K562 (cell line): ENCODE results near the gene PRSS53. TPM values are rescaled to one million over a fixed set of nuclear protein-coding genes. Genes with fewer than 3 reads are reported as not detected.

ENCODE experiments used
- ATAC-seq: fragments of 200-7000 bp; cut with Tn5 transposase; 3 replicates; pipeline ENCODE4 v1.9.1; 2020; ENCODE audit warnings: moderate library complexity
- BruUV-seq: library from RNA; stranded (reverse); fragments of 400-500 nt; replicated peaks from 2 replicates; lab custom pipeline; 2021; lab: Mats Ljungman, UMichigan
- CTCF ChIA-PET: fragments of 300-600 bp; formaldehyde crosslinking; extraction: SDS; loops from one replicate; lab custom pipeline; 2021; ENCODE audit warnings: low intra/inter-chr PET ratio; lab: Yijun Ruan, JAX
- POLR2A ChIA-PET: fragments of 300-600, 350-650 bp; sonication (Branson Sonifier 250); formaldehyde crosslinking; extraction: SDS; loops from one replicate; lab custom pipeline; 2021; ENCODE audit warnings: antibody characterized with exemption, inconsistent platforms; lab: Yijun Ruan, JAX
- DNase-seq, 4 experiments: peaks; one replicate each; pipeline versions ENCODE4 v3.0.0 to v3.0.0-alpha.2; 2011 to 2018; ENCODE audit warnings: low spot score in 3 of 4, mixed read lengths in 3 of 4; ENCODE audit errors: extremely low read depth in 1 of 4
- FAIRE-seq: peaks from 2 replicates; lab custom pipeline; 2011; peaks lifted over from hg19 to GRCh38; lab: Jason Lieb, UNC
- H2AFZ ChIP-seq: 2 replicates; pipeline ENCODE4 v1.6.0; 2011; ENCODE audit warnings: low read depth, low read length, control low read depth, inconsistent platforms
- H3K27ac ChIP-seq: fragments of 200-600 bp; 3 replicates; pipeline ENCODE4 v1.8.0; 2011; ENCODE audit warnings: low read depth, mild to moderate bottlenecking, control low read depth, inconsistent platforms, low read length, moderate library complexity, mixed read lengths; ENCODE audit errors: extremely low read depth
- H3K27me3 ChIP-seq, 2 experiments: fragments of 300-600 bp in 1 of 2; 2 replicates in 1 of 2; 3 replicates in 1 of 2; pipeline versions ENCODE4 v1.6.0 to v1.8.0; 2011; ENCODE audit warnings: inconsistent platforms in 2 of 2, low read length in 2 of 2, mild to moderate bottlenecking in 1 of 2, mixed read lengths in 1 of 2, moderate library complexity in 1 of 2; ENCODE audit not compliant: control insufficient read depth in 2 of 2, insufficient read depth in 2 of 2
- H3K36me3 ChIP-seq: fragments of 300-600 bp; 3 replicates; pipeline ENCODE4 v1.8.0; 2011; ENCODE audit warnings: mild to moderate bottlenecking, low read length, inconsistent platforms; ENCODE audit not compliant: control insufficient read depth, insufficient read depth
- H3K4me1 ChIP-seq, 2 experiments: fragments of 200-600 bp in 1 of 2; replicated peaks in 1 of 2; 2 replicates in 1 of 2; 3 replicates in 1 of 2; pipeline versions ENCODE4 v1.5.1 to v1.8.0; 2011; ENCODE audit warnings: inconsistent platforms in 2 of 2, low read length in 2 of 2, mild to moderate bottlenecking in 1 of 2, mixed read lengths in 1 of 2, moderate library complexity in 1 of 2; ENCODE audit not compliant: control insufficient read depth in 2 of 2, insufficient read depth in 2 of 2
- H3K4me2 ChIP-seq: 2 replicates; pipeline ENCODE4 v1.6.1; 2011; ENCODE audit warnings: low read length, control low read depth, inconsistent platforms, mixed read lengths; ENCODE audit not compliant: insufficient read depth
- H3K4me3 ChIP-seq: fragments of 200-600 bp; sonication (generic), shearing (Covaris generic); 2 replicates; pipeline ENCODE4 v1.5.1; 2016; ENCODE audit warnings: control low read depth, inconsistent platforms
- H3K79me2 ChIP-seq: fragments of 200-600 bp; 3 replicates; pipeline ENCODE4 v1.8.0; 2011; ENCODE audit warnings: low read length, inconsistent platforms; ENCODE audit not compliant: control insufficient read depth, insufficient read depth
- H3K9ac ChIP-seq, 2 experiments: 2 replicates each; pipeline versions ENCODE4 v1.6.0 to v1.6.1; 2011; ENCODE audit warnings: low read depth in 2 of 2, low read length in 2 of 2, control low read depth in 1 of 2, inconsistent platforms in 1 of 2, mild to moderate bottlenecking in 1 of 2, mixed read lengths in 1 of 2; ENCODE audit not compliant: insufficient read depth in 1 of 2
- H3K9me1 ChIP-seq: one replicate; pipeline ENCODE4 v1.6.0; 2011; ENCODE audit warnings: inconsistent platforms, mild to moderate bottlenecking, low read length, moderate library complexity; ENCODE audit not compliant: control insufficient read depth, insufficient read depth
- H3K9me3 ChIP-seq: replicated peaks from 2 replicates; pipeline ENCODE4 v1.5.1; 2011; ENCODE audit warnings: low read depth, low read length, inconsistent platforms; ENCODE audit not compliant: control insufficient read depth, insufficient read depth
- H4K20me1 ChIP-seq: replicated peaks from 2 replicates; pipeline ENCODE4 v1.6.1; 2011; ENCODE audit warnings: low read length, inconsistent platforms, mixed read lengths; ENCODE audit not compliant: control insufficient read depth, insufficient read depth
- BCOR ChIP-seq: fragments of 450-650 bp; IDR thresholded peaks from 2 replicates; pipeline ENCODE4 v1.6.1; 2016
- KAT8 ChIP-seq: fragments of 450-650 bp; IDR thresholded peaks from 2 replicates; pipeline ENCODE4 v1.6.1; 2016; ENCODE audit warnings: low read depth, mild to moderate bottlenecking
- MLX ChIP-seq, 2 experiments: fragments of 450-650 bp in 1 of 2; sonication (generic) in 1 of 2; formaldehyde crosslinking; conservative IDR thresholded peaks; 2 replicates each; pipeline versions ENCODE4 v1.4.0 to v1.8.1; 2020 to 2022; ENCODE audit warnings: mild to moderate bottlenecking in 1 of 2, missing genetic modification reagents in 1 of 2
- PREB ChIP-seq: sonication (generic); formaldehyde crosslinking; IDR thresholded peaks from 2 replicates; pipeline ENCODE4 v1.8.1; 2023; ENCODE audit warnings: mild to moderate bottlenecking, missing genetic modification reagents
- SIRT6 ChIP-seq: IDR thresholded peaks from one replicate; pipeline ENCODE4 v1.6.1; 2012; ENCODE audit warnings: low read depth, mild to moderate bottlenecking, control low read depth, inconsistent platforms, low read length, moderate library complexity
- TARDBP ChIP-seq: fragments of 450-650 bp; IDR thresholded peaks from 2 replicates; pipeline ENCODE4 v1.6.1; 2016
- TCF3 ChIP-seq: sonication (generic); formaldehyde crosslinking; IDR thresholded peaks from 2 replicates; pipeline ENCODE4 v1.4.0; 2020; ENCODE audit warnings: mild to moderate bottlenecking, missing genetic modification reagents
- ZNF445 ChIP-seq: fragments of 250-450 bp; sonication (Bioruptor Pico); IDR thresholded peaks from 2 replicates; pipeline ENCODE4 v1.4.0; 2020; ENCODE audit warnings: low read depth, mild to moderate bottlenecking, moderate library complexity
- WGBS: fragments of 100-300 bp; shearing (Covaris generic); methylation state at CpG from one replicate; pipeline ENCODE4 v1.1.6; 2016; ENCODE audit warnings: low coverage, mixed read lengths; ENCODE audit not compliant: insufficient coverage; ENCODE audit errors: missing lambda C conversion rate; 5-methylcytosine and 5-hydroxymethylcytosine counted together
- in situ Hi-C: fragments of 300-500 bp; cut with MboI; formaldehyde crosslinking; loops from 4 replicates; pipeline ENCODE4 v1.15.0; 2018; ENCODE audit warnings: inconsistent platforms, mixed read lengths
- intact Hi-C: fragments of 100-400 bp; cut with micrococcal nuclease; formaldehyde crosslinking; loops from 2 replicates; pipeline ENCODE4 v1.14.2; 2022
- polyA plus RNA-seq, 8 experiments: library from polyadenylated mRNA; depleted of rRNA in 4 of 8; stranded (reverse) in 5 of 8; unstranded in 3 of 8; fragments of >200 nt; fragmentation: Nextera tagmentation in 2 of 8; fragmentation: Illumina TruSeq in 1 of 8; extraction: Ambion mirVana in 2 of 8; extraction: Trizol in 1 of 8; gene quantifications; 2 replicates each; pipeline versions ENCODE4 v1.2.1 to v1.2.3, GENCODE V29; 2011 to 2014; ENCODE audit warnings: inconsistent platforms in 1 of 8, missing spikeins in 1 of 8
- total RNA-seq, 7 experiments: library from RNA; depleted of rRNA in 6 of 7; stranded (reverse); fragments of >200 nt in 6 of 7; fragmentation: Illumina TruSeq in 2 of 7; extraction: Trizol in 2 of 7; gene quantifications; 2 replicates each; pipeline versions ENCODE4 v1.2.1 to v1.2.3, GENCODE V29; 2011 to 2021; ENCODE audit warnings: low replicate concordance in 1 of 7
- TF ChIP-seq, protein P1 (sequence below): fragments of 450-650 bp; formaldehyde crosslinking; IDR thresholded peaks from 2 replicates; pipeline ENCODE4 v1.4.0; 2020; ENCODE audit warnings: mild to moderate bottlenecking, moderate library complexity
- TF ChIP-seq, protein P2 (sequence below): fragments of 450-650 bp; formaldehyde crosslinking; conservative IDR thresholded peaks from 2 replicates; pipeline ENCODE4 v1.4.0; 2022; ENCODE audit warnings: mild to moderate bottlenecking, missing genetic modification characterization

PRSS53 gene
- total and polyA plus RNA-seq, 9 of the 15 experiments (the other 6 are each of a cell fraction or from before 2014, with no cell fraction given), result 0.40 to 1.9 (median 0.78) TPM; not detected in 2

GRCh38 chr16:31043898-31044481 is 44.8 kb downstream of the PRSS53 start:
- H2AFZ ChIP-seq, result no peak overlapping the region
- TF ChIP-seq TARDBP (no peak), SIRT6 (no peak)
- no TSS peak for BruUV-seq
- H3K9me1 ChIP-seq, result no peaks in the 10 kb centered on the region
- ChIA-PET CTCF (no interaction called here), POLR2A (interaction anchor here (1.0 to 1.1 kb wide), 2 partner anchors 13 to 15 kb away, joined by 3 to 4 read pairs; no protein-coding TSS in a partner anchor)
- no peaks in the 10 kb centered on the region for H3K79me2 ChIP-seq
- intact Hi-C loops, result no loop called here
- DNase-seq (no peak), FAIRE-seq (no peak), ATAC-seq (no peak)
- H3K27me3 ChIP-seq, result no peaks in the 10 kb centered on the region
- no peaks in the 10 kb centered on the region for H4K20me1 ChIP-seq
- H3K36me3 ChIP-seq, result peaks cover 16% of the 10 kb centered on the region; the same call in 2 of the 3 replicates
- H3K4me2 ChIP-seq, result no peak overlapping the region
- H3K27ac ChIP-seq, result no peak overlapping the region
- no peak overlapping the region for H3K9ac ChIP-seq
- H3K4me1 ChIP-seq, result peaks cover 0 to 13% of the 10 kb centered on the region in 2 experiments; a peak in 2 of 5 replicates
- 64% methylated on average over 2 of the region's 4 CpGs for WGBS
- in situ Hi-C loops, result no loop called here
- no peak overlapping the region for H3K4me3 ChIP-seq
- H3K9me3 ChIP-seq, result no peaks in the 10 kb centered on the region

GRCh38 chr16:31043352-31043751 is 45.4 kb downstream of the PRSS53 start:
- Histone ChIP-seq H4K20me1 (no peaks in the 10 kb centered on the region), H3K27ac (no peak overlapping the region), H3K79me2 (no peaks in the 10 kb centered on the region), H3K4me3 (no peak overlapping the region), H3K27me3 (no peaks in the 10 kb centered on the region), H3K4me2 (no peak overlapping the region), H3K9ac (no peak overlapping the region), H3K9me3 (no peaks in the 10 kb centered on the region), H3K36me3 (peaks cover 23% of the 10 kb centered on the region; the same call in 2 of the 3 replicates), H3K9me1 (no peaks in the 10 kb centered on the region), H3K4me1 (peaks cover 0 to 13% of the 10 kb centered on the region in 2 experiments; a peak in 2 of 5 replicates), H2AFZ (no peak overlapping the region)
- ATAC-seq (no peak), FAIRE-seq (no peak), DNase-seq (no peak)
- ChIA-PET CTCF (interaction anchor here (0.6 kb wide), 1 partner anchor 57 kb away, joined by 3 read pairs; no protein-coding TSS in a partner anchor), POLR2A (interaction anchor here (0.6 to 1.0 kb wide), 5 partner anchors 12 to 146 kb away, joined by 3 to 5 read pairs (median 4); partner anchors contain the start of gene ZNF668)
- no TSS peak for BruUV-seq
- 50% methylated on average over 1 of the region's 1 CpG for WGBS
- intact Hi-C loops (no loop called here), in situ Hi-C loops (no loop called here)
- TF ChIP-seq KAT8 (no peak), PREB (CRISPR knock-in tag) (no peak), TCF3 (no peak), MLX (CRISPR knock-in tag; conservative IDR thresholded peaks at IDR 0.05) (no peak), ZNF445 (CRISPR knock-in tag) (no peak), BCOR (no peak)
- TF ChIP-seq, protein P1, sequence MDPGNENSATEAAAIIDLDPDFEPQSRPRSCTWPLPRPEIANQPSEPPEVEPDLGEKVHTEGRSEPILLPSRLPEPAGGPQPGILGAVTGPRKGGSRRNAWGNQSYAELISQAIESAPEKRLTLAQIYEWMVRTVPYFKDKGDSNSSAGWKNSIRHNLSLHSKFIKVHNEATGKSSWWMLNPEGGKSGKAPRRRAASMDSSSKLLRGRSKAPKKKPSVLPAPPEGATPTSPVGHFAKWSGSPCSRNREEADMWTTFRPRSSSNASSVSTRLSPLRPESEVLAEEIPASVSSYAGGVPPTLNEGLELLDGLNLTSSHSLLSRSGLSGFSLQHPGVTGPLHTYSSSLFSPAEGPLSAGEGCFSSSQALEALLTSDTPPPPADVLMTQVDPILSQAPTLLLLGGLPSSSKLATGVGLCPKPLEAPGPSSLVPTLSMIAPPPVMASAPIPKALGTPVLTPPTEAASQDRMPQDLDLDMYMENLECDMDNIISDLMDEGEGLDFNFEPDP (CRISPR knock-in tag), result no peak
- TF ChIP-seq, protein P2, sequence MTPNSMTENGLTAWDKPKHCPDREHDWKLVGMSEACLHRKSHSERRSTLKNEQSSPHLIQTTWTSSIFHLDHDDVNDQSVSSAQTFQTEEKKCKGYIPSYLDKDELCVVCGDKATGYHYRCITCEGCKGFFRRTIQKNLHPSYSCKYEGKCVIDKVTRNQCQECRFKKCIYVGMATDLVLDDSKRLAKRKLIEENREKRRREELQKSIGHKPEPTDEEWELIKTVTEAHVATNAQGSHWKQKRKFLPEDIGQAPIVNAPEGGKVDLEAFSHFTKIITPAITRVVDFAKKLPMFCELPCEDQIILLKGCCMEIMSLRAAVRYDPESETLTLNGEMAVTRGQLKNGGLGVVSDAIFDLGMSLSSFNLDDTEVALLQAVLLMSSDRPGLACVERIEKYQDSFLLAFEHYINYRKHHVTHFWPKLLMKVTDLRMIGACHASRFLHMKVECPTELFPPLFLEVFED (CRISPR knock-in tag), result no peak
